Upper lobe of left lung (tissue), 4 donors: Measurements from ENCODE around the gene LMCD1.

Source experiments
- CTCF ChIP-seq, 6 experiments: fragments of 450-650 bp in 4 of 6; fragments of 200-600 bp in 2 of 6; sonication (generic) in 2 of 6; IDR thresholded peaks; one replicate each; pipeline ENCODE4 v1.5.1; 2016 to 2019; ENCODE audit warnings: antibody characterized with exemption in 6 of 6
- POLR2A ChIP-seq, 4 donors: fragments of 450-650 bp; IDR thresholded peaks; one replicate each; pipeline ENCODE4 v1.5.1; 2016 to 2017; ENCODE audit warnings: antibody characterized with exemption in 4 of 4, mild to moderate bottlenecking in 2 of 4
- POLR2AphosphoS5 ChIP-seq, 2 donors: sonication (generic); formaldehyde crosslinking; IDR thresholded peaks; one replicate each; pipeline ENCODE4 v1.5.1; 2017; ENCODE audit warnings: antibody characterized with exemption in 2 of 2

DNA sequence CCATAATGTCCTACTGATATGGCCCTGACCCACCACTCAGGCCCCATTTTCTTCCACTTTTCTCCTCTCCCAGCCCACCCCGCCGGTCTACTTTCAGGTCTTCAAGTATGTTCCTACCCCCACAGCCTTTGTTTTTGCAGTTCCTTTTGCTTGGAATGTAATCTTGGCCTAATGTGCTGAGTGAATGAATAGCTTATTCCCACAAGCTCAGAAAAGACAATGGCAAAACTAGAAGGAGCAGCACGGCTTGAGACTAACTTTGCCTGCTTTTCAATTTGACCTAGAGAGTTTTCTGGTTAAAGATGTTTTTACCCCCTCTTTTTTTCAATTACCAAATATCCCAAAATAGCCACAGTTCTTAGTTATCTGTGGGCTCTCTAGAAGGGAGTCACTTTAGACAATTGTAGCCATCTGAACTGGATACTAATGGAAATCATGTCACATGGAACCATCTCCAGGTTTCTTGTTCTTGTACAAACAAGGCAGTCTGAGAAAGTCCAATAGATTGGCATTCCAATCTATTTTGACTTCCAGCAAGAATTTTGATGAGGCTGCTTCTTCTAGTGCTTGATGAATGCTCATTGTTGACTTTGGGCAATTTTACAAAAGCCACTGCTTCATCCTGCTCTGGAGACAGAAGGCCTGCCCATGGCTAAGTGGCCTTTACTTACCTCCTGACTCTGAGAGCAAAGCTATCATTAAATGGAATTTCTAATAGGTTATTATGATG is 16.3 kb upstream of the LMCD1 start:
- no peak for TF ChIP-seq CTCF (IDR thresholded peaks at IDR 0.05)
- TF ChIP-seq POLR2A (IDR thresholded peaks at IDR 0.05) = no peak
- no peak for TF ChIP-seq POLR2AphosphoS5 (IDR thresholded peaks at IDR 0.05)
